Measurements from ENCODE around the gene DNAJB6. TPM values are rescaled to one million over a fixed set of nuclear protein-coding genes. Genes with fewer than 3 reads are reported as not detected.

Gene DNAJB6
- total RNA-seq, 1 donor from 2014 or later, result 155 TPM

DNA sequence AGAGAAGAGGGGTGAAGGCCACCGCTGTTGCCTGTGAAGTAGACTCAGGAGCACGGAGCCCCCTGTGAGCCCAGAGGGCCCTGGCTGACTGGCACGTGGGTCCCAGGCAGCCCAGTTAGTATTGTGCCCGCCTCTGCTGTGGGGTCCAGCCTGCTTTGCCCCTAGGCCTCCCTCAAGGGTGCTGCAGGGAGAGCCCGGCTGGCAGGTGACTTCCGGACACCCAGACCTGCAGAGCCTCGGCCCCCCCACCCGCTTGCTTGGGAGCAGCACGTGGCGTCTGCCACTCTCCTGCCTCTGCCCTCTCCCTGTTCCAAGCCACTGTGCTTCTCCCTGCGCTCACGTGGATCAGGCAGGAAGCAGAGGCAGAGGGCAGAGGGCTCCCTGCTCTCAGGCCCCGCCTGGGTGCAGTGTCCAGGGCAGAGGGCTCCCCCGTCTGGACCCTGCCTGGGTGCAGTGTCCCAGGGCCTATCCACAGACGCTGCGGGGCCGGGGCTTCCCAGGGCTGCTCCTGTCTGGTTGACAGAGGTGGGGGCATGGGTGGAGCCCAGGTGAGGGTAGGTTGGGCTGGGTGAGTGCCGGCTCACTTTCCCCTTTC is 88.4 kb downstream of the DNAJB6 start:
- H3K4me1 Mint-ChIP-seq (ENCODE audit: unreplicated experiment), result peaks cover 8% of the 10 kb centered on the region
- H3K27me3 Mint-ChIP-seq (ENCODE audit: unreplicated experiment), result peaks cover 4% of the 10 kb centered on the region
- no peaks in the 10 kb centered on the region for H3K9me3 Mint-ChIP-seq (ENCODE audit: unreplicated experiment)
- TF ChIP-seq, protein P1, sequence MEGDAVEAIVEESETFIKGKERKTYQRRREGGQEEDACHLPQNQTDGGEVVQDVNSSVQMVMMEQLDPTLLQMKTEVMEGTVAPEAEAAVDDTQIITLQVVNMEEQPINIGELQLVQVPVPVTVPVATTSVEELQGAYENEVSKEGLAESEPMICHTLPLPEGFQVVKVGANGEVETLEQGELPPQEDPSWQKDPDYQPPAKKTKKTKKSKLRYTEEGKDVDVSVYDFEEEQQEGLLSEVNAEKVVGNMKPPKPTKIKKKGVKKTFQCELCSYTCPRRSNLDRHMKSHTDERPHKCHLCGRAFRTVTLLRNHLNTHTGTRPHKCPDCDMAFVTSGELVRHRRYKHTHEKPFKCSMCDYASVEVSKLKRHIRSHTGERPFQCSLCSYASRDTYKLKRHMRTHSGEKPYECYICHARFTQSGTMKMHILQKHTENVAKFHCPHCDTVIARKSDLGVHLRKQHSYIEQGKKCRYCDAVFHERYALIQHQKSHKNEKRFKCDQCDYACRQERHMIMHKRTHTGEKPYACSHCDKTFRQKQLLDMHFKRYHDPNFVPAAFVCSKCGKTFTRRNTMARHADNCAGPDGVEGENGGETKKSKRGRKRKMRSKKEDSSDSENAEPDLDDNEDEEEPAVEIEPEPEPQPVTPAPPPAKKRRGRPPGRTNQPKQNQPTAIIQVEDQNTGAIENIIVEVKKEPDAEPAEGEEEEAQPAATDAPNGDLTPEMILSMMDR (IDR thresholded peaks at IDR 0.05; ENCODE audit: unreplicated experiment), result no peak
- H3K36me3 Mint-ChIP-seq (ENCODE audit: low read depth, unreplicated experiment), result peaks cover 11% of the 10 kb centered on the region
- no peak overlapping the region for H3K27ac Mint-ChIP-seq (ENCODE audit: unreplicated experiment)
- no peak overlapping the region for H3K4me3 Mint-ChIP-seq (ENCODE audit: unreplicated experiment)
- DNase-seq (ENCODE audit: low spot score), result no peak

DNA sequence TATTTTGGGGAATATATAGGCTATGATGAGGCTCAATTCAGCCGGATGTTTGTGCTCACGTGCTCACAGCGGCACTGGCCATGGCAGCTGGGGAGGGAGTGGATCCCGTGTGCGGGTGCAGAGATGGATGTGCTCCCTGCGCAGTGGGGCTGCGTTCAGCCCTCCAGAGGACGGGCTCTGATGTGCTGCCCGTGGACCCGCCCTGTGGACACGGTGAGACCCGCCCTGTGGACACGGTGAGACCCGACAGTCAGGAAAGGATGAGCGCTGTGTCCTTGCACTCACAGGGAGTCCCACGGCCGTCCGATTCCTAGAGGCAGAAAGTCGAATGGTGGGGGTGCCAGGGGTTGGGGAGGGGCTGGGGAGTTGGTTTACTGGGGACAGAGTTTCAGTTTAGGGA is 89.0 kb downstream of the DNAJB6 start:
- H3K36me3 Mint-ChIP-seq (ENCODE audit: low read depth, unreplicated experiment), result peaks cover 11% of the 10 kb centered on the region
- TF ChIP-seq, protein P1 (IDR thresholded peaks at IDR 0.05; ENCODE audit: unreplicated experiment), result no peak

DNA sequence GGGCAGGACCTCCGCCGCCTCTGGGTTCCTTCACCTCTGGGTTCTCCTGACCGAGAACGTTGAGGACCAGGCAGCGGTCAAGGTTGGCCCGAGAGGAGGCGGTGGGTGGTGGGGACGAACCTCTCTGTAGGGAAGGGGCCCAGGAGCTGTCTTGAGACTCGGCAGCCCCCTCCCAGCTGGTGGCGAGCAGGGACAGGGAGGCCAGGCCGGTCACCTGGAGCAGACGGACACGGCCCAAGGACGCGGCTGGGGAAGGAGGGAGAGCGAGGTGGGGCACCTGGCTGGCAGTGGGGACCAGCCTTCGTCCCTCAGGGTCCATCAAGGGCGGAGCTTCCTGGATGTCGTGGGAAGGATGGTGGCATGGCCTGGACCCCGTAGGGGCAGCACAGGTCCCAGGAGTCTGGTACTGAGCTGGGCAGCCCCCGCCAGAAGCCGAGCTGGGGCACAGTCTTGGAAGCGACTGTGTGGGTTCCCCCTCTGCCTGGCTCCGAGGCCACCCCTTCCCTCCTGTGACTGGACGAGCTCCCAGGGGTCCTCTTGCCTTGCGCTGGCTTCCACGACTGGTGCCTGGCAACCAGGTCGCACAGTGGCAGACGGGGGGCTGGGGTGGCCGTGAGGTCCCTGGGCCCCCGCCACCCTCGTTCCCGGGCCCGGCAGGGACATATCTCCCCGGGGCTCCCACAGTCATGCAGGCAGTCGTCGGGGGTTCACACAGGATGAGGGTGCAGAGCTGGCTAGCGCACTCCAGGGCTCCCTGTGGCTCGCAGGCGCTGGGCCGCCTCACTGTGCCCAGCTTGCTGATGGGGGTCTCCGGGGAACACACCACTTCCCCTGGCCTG is 89.9 kb downstream of the DNAJB6 start:
- Mint-ChIP-seq H3K4me1 (ENCODE audit: unreplicated experiment) (peaks cover 8% of the 10 kb centered on the region), H3K4me3 (ENCODE audit: unreplicated experiment) (no peak overlapping the region), H3K9me3 (ENCODE audit: unreplicated experiment) (no peaks in the 10 kb centered on the region), H3K27ac (ENCODE audit: unreplicated experiment) (no peak overlapping the region), H3K27me3 (ENCODE audit: unreplicated experiment) (peaks cover 4% of the 10 kb centered on the region), H3K36me3 (ENCODE audit: low read depth, unreplicated experiment) (peaks cover 11% of the 10 kb centered on the region)
- TF ChIP-seq, protein P1 (IDR thresholded peaks at IDR 0.05; ENCODE audit: unreplicated experiment), result no peak
- no peak for DNase-seq (ENCODE audit: low spot score)

More for the DNA sequence above, 89.0 kb downstream of the DNAJB6 start:
- no peak overlapping the region for H3K4me3 Mint-ChIP-seq (ENCODE audit: unreplicated experiment)
- H3K27ac Mint-ChIP-seq (ENCODE audit: unreplicated experiment), result no peak overlapping the region
- H3K27me3 Mint-ChIP-seq (ENCODE audit: unreplicated experiment), result peaks cover 4% of the 10 kb centered on the region
- no peaks in the 10 kb centered on the region for H3K9me3 Mint-ChIP-seq (ENCODE audit: unreplicated experiment)
- H3K4me1 Mint-ChIP-seq (ENCODE audit: unreplicated experiment), result peaks cover 8% of the 10 kb centered on the region
- no peak for DNase-seq (ENCODE audit: low spot score)

DNA sequence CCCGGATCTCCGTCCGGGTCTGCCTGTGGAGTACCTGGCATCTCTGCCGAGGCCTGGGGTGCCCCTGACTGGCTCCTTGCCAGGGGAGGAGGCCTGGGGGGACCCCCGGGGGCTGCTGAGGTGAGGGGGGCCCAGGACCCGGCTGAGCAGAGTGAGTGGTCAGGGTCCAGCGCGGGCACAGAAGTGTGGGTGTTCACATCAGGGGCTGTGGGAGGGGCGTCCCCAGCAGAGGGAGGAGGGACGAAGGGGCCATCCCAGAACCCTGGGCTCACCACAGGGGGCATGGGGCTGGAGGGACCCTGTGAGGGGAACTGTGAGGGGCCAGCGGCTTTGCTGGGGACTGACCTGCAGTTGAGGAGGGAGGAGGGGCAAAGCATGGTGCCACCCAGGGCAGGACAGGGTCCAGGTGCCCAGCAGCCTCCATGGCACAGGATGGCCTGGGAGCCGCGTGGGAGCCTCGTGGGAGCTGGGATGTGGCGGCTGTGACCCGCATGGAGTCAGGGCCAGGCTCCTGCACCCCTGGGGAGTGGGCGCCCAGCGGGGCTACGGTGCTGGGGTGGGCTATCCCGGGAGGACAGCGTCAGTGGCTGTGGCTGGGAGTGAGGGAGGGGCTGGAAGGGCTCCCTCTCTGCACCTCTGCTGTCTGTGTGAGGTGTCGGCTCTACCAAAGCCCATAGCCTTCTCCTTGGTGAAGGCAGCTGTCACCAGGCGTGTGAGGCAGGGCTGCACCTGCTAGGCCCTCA is 91.2 kb downstream of the DNAJB6 start:
- Mint-ChIP-seq H3K36me3 (ENCODE audit: low read depth, unreplicated experiment) (peaks cover 14% of the 10 kb centered on the region), H3K9me3 (ENCODE audit: unreplicated experiment) (no peaks in the 10 kb centered on the region), H3K27me3 (ENCODE audit: unreplicated experiment) (peaks cover 4% of the 10 kb centered on the region), H3K4me3 (ENCODE audit: unreplicated experiment) (no peak overlapping the region), H3K27ac (ENCODE audit: unreplicated experiment) (no peak overlapping the region), H3K4me1 (ENCODE audit: unreplicated experiment) (peaks cover 10% of the 10 kb centered on the region)
- TF ChIP-seq, protein P1 (IDR thresholded peaks at IDR 0.05; ENCODE audit: unreplicated experiment), result no peak
- DNase-seq (ENCODE audit: low spot score), result no peak

Measured in endothelial cell (in vitro differentiated cells).